ENCODE measurements around the gene FAM83E.
"Not testable (repeated sequence)": the region's sequence is repeated elsewhere in the genome, so short reads cannot be mapped to it uniquely, and the experiment has no call there.

FAM83E gene

DNA sequence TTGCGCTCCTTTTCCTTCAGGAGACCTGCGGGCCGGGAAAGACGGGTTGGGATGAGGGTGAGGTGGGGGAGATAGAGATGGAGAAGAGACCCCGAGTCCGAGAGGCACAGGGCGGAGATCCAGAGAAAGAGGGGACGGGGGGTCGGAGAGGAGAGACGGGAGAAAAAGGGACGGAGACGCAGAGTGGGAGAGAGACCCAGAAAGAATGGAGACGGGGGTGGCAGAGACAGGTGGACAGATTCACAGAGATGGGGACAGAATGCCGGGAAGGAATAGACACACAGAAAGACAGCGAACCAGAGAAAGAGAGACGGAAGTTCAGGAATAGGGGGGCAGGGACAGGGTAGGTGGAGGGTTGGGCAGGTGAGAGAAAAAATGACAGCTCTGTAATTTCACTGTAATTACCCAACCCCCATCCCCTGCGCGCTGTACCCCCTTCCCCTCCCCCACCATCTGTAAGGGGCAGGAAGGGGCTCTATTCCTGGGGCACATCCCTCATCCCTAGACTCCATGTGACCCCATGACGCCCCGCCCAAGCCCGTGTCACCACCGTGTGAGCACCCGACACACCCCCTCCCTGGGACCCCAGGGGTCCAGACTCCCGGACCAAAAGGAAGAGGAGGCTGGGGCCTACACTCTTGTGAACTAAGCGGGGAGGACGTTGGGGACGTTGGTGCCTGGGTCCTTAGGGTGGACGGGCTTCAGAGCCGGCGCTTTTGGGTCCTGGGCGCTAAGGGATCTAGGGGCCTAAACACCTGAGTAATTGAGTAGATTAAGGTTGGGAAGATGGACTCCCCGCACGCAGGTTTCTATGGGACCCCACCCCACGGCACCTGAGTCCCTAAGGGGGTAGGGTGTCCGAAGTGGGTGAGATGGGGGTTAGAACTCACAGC lies 21.3 kb upstream of the FAM83E start:
- peak overlapping the region; percentile 83 for H3K4me3 ChIP-seq (ENCODE audit: low read length)
- TF ChIP-seq, protein P1, sequence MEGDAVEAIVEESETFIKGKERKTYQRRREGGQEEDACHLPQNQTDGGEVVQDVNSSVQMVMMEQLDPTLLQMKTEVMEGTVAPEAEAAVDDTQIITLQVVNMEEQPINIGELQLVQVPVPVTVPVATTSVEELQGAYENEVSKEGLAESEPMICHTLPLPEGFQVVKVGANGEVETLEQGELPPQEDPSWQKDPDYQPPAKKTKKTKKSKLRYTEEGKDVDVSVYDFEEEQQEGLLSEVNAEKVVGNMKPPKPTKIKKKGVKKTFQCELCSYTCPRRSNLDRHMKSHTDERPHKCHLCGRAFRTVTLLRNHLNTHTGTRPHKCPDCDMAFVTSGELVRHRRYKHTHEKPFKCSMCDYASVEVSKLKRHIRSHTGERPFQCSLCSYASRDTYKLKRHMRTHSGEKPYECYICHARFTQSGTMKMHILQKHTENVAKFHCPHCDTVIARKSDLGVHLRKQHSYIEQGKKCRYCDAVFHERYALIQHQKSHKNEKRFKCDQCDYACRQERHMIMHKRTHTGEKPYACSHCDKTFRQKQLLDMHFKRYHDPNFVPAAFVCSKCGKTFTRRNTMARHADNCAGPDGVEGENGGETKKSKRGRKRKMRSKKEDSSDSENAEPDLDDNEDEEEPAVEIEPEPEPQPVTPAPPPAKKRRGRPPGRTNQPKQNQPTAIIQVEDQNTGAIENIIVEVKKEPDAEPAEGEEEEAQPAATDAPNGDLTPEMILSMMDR (IDR thresholded peaks at IDR 0.05; ENCODE audit: insufficient read depth, low read depth, low read length, missing control alignments), result no peak
- no peak for DNase-seq (ENCODE audit: low read depth)

DNA sequence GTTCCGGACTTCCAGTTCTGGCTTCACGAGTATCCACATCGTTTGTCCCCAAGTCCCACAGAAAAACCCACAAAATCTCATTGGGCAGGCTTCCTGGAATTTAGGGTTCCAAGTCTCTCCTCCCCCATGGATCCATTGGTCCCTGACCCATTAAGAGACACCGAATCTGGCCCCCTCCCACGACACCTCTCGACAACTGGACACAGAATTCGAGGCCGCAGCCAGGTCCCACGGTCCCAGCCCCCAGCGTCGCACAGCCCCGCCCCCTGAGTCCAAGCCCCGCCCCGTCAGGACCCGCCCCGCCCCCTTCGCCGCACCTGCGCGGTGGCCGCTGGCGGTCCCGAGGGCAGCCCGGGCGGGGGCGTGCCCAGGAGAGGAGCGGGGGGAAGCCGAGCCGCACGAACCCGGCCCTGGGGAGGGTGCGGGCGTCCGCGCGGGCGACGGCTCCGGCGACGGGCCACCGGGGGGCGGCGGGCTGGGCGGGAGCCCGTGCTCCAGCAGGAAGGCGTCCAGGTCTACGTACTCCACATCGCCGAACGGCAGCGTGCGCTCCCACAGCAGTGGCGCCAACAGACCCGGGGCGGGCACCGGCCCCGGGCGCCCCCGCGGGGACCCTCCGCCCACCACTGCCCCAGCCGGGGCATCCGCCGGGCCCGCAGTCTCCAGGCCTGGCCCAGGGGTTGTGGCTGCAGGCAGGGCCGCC lies 20.5 kb upstream of the FAM83E start:
- peak; percentile 63 for DNase-seq (ENCODE audit: low read depth)
- peak overlapping the region; percentile 83 for H3K4me3 ChIP-seq (ENCODE audit: low read length)

DNA sequence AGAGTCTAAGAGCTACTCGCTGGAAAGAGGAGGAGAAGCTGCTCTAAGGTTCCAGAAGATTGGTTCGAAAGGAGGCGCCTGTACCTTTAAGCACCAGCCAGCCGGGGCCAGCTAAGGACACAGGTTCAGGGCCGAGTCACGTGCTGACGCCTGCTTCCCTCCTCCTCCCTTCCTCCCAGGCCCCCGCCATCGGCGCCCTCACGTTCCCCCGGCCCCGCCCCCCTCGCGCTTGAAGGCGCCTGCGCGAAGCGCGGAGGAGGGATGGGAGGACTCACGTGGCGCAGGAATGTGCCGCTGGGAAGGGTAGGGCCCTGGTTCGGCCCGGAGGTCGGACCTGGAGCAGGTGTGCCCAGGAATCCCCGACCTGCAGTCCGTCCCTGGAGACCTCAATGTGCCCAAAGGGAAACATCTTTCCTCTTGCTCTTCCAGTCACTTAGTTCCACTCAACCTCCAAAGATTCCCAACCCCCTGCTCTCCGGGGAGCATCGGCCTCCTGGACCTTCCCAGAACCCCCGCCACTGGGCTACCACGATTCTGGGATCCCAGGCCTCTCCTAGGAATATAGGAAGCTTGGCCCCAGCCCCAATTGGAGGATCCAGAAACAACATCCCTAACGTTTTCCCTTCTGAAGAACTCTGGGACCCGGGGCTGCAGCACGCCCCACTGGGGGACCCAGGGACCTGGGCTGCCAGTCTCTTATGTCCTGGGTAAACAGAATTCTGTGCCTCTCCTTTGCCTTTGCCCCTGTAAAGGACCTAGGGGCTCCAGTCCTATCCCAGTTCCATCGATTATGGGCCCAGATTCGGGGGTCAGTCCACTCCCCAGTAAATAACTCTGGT lies 19.8 kb upstream of the FAM83E start:
- H3K4me3 ChIP-seq (ENCODE audit: low read length), result peak overlapping the region; percentile 41
- peak; percentile 97 for DNase-seq (ENCODE audit: low read depth)
- TF ChIP-seq, protein P1 (IDR thresholded peaks at IDR 0.05; ENCODE audit: insufficient read depth, low read depth, low read length, missing control alignments), result no peak

More for the DNA sequence above, 20.5 kb upstream of the FAM83E start:
- TF ChIP-seq, protein P1 (IDR thresholded peaks at IDR 0.05; ENCODE audit: insufficient read depth, low read depth, low read length, missing control alignments), result no peak

DNA sequence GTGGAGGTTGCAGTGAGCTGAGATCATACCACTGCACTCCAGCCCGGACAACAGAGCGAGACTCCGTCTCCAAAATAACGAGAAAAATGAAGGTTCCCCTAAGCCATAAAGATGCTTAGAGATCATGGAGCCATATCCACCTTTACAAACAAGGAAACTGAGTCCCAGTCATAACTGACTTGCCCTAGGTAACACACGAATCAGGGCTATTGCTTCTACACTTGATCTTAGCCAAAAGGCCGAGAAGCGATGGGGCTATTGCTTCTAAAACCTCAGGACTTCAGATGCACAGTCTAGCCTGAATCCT lies 19.1 kb upstream of the FAM83E start:
- TF ChIP-seq, protein P1 (IDR thresholded peaks at IDR 0.05; ENCODE audit: insufficient read depth, low read depth, low read length, missing control alignments), result no peak

DNA sequence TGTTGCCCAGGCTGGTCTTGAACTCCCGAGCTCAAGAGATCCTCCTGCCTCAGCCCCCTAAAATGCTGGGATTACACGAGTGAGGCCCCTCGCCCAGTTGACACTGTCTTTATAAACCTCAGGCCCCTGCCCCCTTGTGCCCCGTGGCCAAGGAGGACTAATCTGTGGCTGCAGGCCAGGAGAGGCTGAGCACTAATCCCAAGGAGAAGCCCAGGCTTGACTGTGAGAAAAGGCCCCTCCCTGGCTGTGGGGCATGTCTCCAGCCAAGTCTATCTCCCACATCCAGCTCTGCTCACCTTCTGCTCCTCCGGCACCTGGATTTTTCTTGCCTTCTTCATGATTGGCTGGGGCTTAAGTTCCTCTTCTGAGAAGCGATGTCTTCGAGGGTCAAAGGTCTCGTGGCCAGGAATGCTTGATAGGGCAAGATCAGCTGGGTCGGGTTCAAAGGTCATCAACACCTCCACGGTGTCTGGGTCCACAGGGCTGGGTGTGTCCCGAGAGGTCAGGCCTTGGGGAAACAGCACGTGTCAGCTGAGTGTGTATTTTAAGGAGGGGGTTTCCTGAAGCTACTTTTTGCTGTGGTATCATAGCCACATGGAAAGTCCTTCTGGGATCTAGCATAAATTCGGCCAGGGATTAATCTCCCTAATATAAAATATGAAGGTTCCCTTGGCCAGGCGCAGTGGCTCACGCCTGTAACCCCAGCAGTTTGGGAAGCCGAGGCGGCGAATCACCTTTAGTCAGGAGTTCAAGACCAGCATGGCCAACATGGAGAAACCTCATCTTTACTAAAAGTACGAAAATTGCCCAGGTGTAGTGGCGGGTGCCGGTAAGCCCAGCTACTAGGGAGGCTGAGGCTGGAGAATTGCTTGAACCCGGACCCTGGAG lies 18.5 kb upstream of the FAM83E start:
- H3K4me3 ChIP-seq (ENCODE audit: low read length), result peak overlapping the region; percentile 29
- peak; percentile 70 for DNase-seq (ENCODE audit: low read depth)
- TF ChIP-seq, protein P1 (IDR thresholded peaks at IDR 0.05; ENCODE audit: insufficient read depth, low read depth, low read length, missing control alignments), result no peak

More for the DNA sequence above, 19.1 kb upstream of the FAM83E start:
- no peak for DNase-seq (ENCODE audit: low read depth)
- H3K4me3 ChIP-seq (ENCODE audit: low read length), result peak overlapping the region; percentile 29

DNA sequence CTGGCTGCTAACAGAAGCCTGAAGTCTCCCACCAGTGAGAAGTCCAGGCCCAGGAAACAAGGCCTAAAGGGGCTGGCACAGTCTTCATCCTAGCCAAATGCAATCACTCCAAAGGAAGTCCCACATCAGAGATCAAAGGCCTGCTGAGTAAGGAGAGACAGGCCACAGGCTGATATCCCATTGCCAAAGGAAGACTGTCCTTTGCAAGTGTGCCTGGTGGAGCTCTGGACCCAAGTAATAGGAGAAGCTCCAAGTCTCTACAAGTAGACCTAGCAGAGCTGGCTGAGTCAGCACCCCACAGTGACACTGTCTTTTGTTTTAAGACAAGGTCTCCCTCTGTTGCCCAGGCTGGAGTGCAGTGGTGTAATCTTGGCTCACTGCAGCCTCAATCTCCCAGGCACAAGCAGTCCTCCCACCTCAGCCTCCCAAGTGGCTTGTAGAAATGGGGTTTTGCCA lies 17.8 kb upstream of the FAM83E start:
- DNase-seq (ENCODE audit: low read depth), result peak; percentile 87
- H3K4me3 ChIP-seq (ENCODE audit: low read length), result no peak overlapping the region
- TF ChIP-seq, protein P1 (IDR thresholded peaks at IDR 0.05; ENCODE audit: insufficient read depth, low read depth, low read length, missing control alignments), result no peak

DNA sequence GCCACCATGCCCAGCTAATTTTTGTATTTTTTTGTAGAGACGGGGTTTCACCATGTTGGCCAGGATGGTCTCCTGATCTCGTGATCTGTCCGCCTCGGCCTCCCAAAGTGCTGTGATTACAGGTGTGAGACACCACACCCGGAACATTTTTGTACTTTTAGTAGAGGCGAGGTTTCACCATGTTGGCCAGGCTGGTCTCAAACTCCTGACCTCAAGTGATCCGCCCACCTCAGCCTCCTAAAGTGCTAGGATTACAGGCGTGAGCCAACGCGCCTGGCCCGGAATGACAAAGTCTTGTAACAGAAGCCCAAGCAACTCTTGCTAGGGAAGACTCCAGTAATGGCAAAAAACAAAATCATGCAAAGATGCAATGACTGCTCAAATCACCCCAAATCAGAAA lies 17.4 kb upstream of the FAM83E start:
- DNase-seq (ENCODE audit: low read depth); H3K4me3 ChIP-seq (ENCODE audit: low read length): not testable (repeated sequence)
